Osteoblast (primary cell): ENCODE results near the gene STUB1. TPM values are rescaled to one million over a fixed set of nuclear protein-coding genes. Genes with fewer than 3 reads are reported as not detected.

Experiments used
- DNase-seq: peaks from one replicate; pipeline ENCODE4 v3.0.0; 2011; ENCODE audit warnings: low spot score, mixed read lengths; ENCODE audit not compliant: insufficient read length; ENCODE audit errors: missing footprints
- H2AFZ ChIP-seq: 2 replicates; pipeline ENCODE4 v1.6.0; 2011; ENCODE audit warnings: mild to moderate bottlenecking, low read length
- H3K27ac ChIP-seq: 2 replicates; pipeline ENCODE4 v1.5.1; 2011; ENCODE audit warnings: mild to moderate bottlenecking, low read depth, low read length, moderate library complexity
- H3K27me3 ChIP-seq: 2 replicates; pipeline ENCODE4 v1.6.0; 2012; ENCODE audit warnings: mild to moderate bottlenecking, control low read depth, inconsistent platforms, low read length, moderate library complexity; ENCODE audit not compliant: insufficient read depth
- H3K36me3 ChIP-seq: 2 replicates; pipeline ENCODE4 v1.5.1; 2011; ENCODE audit warnings: mild to moderate bottlenecking, low read length, control low read depth, moderate library complexity; ENCODE audit not compliant: insufficient read depth
- H3K4me1 ChIP-seq: 2 replicates; pipeline ENCODE4 v1.5.1; 2011; ENCODE audit warnings: mild to moderate bottlenecking, low read length, control low read depth, moderate library complexity; ENCODE audit not compliant: insufficient read depth
- H3K4me2 ChIP-seq: 2 replicates; pipeline ENCODE4 v1.6.0; 2011; ENCODE audit warnings: mild to moderate bottlenecking, low read length; ENCODE audit not compliant: insufficient read depth
- H3K4me3 ChIP-seq: fragments of 200-600 bp; sonication (generic); 3 replicates; pipeline ENCODE4 v1.5.1; 2012; ENCODE audit warnings: mild to moderate bottlenecking, low read length, inconsistent platforms; ENCODE audit not compliant: insufficient read depth
- H3K79me2 ChIP-seq: 2 replicates; pipeline ENCODE4 v1.6.0; 2012; ENCODE audit warnings: mild to moderate bottlenecking, low read length, control low read depth, inconsistent platforms; ENCODE audit not compliant: insufficient read depth
- H3K9me3 ChIP-seq: 2 replicates; pipeline ENCODE4 v1.5.1; 2011; ENCODE audit warnings: low read depth, low read length, control low read depth
- H4K20me1 ChIP-seq: 2 replicates; pipeline ENCODE4 v1.6.0; 2012; ENCODE audit warnings: mild to moderate bottlenecking, low read length, control low read depth; ENCODE audit not compliant: insufficient read depth
- CTCF ChIP-seq: IDR thresholded peaks from 2 replicates; pipeline ENCODE4 v1.5.1; 2011; ENCODE audit warnings: mild to moderate bottlenecking, low read depth, low read length, moderate library complexity; ENCODE audit errors: extremely low read depth
- total RNA-seq: library from RNA; depleted of rRNA; stranded (reverse); fragments of >200 nt; gene quantifications from 2 replicates; pipeline ENCODE4 v1.2.3, GENCODE V29; 2012

The STUB1 gene
- total RNA-seq, 1 donor: 102 TPM

DNA sequence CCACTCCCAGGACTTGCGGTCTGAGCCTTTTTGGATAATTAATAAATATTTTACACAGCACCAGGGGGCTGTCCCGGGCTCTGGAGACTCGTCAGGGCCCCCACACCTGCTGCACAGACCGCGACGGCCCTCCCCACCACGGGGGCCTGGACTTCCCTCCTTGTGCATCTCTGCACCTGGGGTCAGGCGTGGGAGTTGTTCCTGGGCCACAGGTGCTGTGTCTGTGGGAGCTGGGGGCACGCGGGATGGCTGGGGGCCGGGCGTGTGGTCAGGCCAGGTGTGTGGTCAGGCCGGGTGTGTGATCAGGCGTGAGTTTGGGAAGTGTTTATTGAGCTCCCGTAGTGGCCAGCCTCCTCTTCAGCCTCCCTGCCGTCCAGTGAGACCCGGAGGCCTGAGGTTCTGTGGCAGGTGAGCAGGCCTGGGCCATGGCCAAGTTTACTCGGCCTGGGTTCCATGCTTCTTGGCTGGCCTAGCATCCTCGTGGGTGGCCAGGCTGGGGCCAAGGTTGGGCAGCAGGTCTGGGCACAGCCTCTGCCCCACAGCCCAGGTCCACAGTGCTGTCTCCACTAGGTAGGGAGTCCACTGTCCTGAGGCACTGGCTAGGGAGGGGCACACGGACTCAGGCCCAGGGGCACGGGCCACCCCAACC lies 1.9 kb upstream of the STUB1 start:
- Histone ChIP-seq H3K79me2 (peaks cover 26% of the 10 kb centered on the region), H3K4me2 (no peak overlapping the region), H3K27me3 (no peaks in the 10 kb centered on the region), H3K4me3 (no peak overlapping the region), H3K36me3 (peaks cover 27% of the 10 kb centered on the region), H3K9me3 (no peaks in the 10 kb centered on the region), H4K20me1 (peaks cover 49% of the 10 kb centered on the region), H2AFZ (no peak overlapping the region), H3K4me1 (peaks cover 20% of the 10 kb centered on the region), H3K27ac (no peak overlapping the region)
- no peak for DNase-seq
- TF ChIP-seq CTCF: no peak

DNA sequence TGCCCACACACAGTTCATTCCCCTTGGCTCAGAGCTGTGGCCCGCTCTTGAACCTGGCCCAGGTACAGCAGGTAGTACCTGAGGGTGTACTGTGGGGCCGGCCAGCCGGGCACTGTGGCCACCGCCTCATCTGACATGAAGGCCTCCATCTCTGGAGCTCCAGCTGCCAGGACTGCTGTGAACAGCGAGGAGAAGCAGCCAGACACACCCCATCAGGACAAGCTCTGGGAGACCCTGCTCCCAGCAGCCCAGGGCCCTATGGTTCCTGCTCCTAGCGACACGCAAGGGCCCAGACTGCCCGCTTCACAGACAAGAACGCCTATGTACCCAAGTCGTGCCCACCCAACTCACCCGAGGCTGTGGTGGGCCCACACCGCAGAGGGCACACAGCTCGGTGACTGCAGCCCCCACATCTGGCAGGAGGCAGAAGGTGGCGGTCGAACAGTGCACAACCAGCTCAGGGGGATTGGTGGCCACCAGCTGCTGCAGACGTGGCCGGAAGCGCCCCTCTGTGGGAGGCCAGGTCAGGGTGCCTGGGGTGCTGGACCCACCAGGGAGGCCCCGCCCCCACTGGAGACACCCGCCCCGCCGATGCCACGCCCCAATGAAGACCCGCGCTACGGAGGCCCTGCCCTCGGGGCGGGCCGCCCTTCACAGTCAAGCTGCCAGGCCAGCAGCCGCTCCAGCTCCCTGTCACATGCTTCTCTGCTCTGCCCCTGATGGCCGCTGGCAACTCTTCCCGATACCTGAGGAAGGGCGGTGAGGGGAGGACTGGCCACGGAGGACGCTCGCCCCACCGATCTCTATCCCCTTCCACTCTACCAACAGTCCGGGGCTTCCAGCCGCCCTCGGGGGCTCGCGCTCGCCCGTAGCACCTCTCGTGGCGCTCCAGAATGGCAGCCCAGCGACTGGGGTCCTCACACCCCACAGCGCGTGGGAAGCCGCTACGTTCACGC lies 1.1 kb upstream of the STUB1 start:
- H3K4me2 ChIP-seq: peak overlapping the region; percentile 91
- peaks cover 24% of the 10 kb centered on the region for H3K4me1 ChIP-seq
- peaks cover 23% of the 10 kb centered on the region for H3K36me3 ChIP-seq
- TF ChIP-seq CTCF: no peak
- H3K79me2 ChIP-seq: peaks cover 33% of the 10 kb centered on the region
- peaks cover 43% of the 10 kb centered on the region for H4K20me1 ChIP-seq
- no peak overlapping the region for H3K27ac ChIP-seq
- H3K9me3 ChIP-seq: no peaks in the 10 kb centered on the region
- H2AFZ ChIP-seq: peak overlapping the region; percentile 83
- peak; percentile 92 for DNase-seq
- peak overlapping the region; percentile 71 for H3K4me3 ChIP-seq
- no peaks in the 10 kb centered on the region for H3K27me3 ChIP-seq

DNA sequence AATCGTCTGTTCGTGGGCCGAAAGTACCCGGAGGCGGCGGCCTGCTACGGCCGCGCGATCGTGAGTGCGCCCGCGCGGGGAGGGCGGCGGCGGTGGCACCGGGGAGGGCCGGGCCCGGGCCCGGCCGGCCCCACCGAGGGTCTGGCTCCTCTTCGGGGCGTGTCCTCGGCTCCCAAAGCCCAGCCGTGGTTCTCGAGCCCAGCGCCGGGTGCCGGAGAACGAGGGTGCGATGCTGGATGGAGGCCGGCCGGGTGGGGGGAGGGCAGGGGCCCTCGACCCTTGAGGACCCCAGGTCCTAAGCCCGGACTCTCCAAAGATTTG lies 375 bp downstream of the STUB1 start:
- Histone ChIP-seq H3K4me3 (peak overlapping the region; percentile 84), H3K79me2 (peaks cover 40% of the 10 kb centered on the region), H3K27me3 (no peaks in the 10 kb centered on the region), H3K9me3 (no peaks in the 10 kb centered on the region), H3K4me1 (peaks cover 26% of the 10 kb centered on the region), H3K36me3 (peaks cover 20% of the 10 kb centered on the region), H3K27ac (peak overlapping the region; percentile 66), H4K20me1 (peaks cover 34% of the 10 kb centered on the region), H3K4me2 (peak overlapping the region; percentile 93), H2AFZ (no peak overlapping the region)
- TF ChIP-seq CTCF: no peak
- no peak for DNase-seq
